Liver (tissue), 9 donors: ENCODE measurements around the gene TOX2. TPM values are rescaled to one million over a fixed set of nuclear protein-coding genes. Genes with fewer than 3 reads are reported as not detected.

ENCODE experiments used
- DNase-seq: peaks from one replicate; pipeline ENCODE4 v3.0.0-alpha.2; 2017; ENCODE audit warnings: low spot score
- H3K27ac ChIP-seq, 2 donors: one replicate each; pipeline ENCODE4 v1.7.0; 2013; ENCODE audit warnings: inconsistent platforms in 2 of 2, low read length in 2 of 2, control low read depth in 1 of 2, low read depth in 1 of 2, mild to moderate bottlenecking in 1 of 2
- H3K27me3 ChIP-seq, 4 donors: one replicate each; pipeline versions ENCODE4 v1.6.1 to v1.7.0; 2013; ENCODE audit warnings: low read length in 3 of 4, inconsistent platforms in 1 of 4, mild to moderate bottlenecking in 1 of 4, moderate library complexity in 1 of 4; ENCODE audit not compliant: control insufficient read depth in 4 of 4, insufficient read depth in 4 of 4
- H3K36me3 ChIP-seq, 4 donors: one replicate each; pipeline versions ENCODE4 v1.6.1 to v1.7.0; 2013; ENCODE audit warnings: low read length in 3 of 4, mild to moderate bottlenecking in 3 of 4, low read depth in 1 of 4, moderate library complexity in 1 of 4; ENCODE audit not compliant: control insufficient read depth in 4 of 4, insufficient read depth in 3 of 4
- H3K4me1 ChIP-seq, 4 donors: one replicate each; pipeline versions ENCODE4 v1.6.1 to v1.7.0; 2013; ENCODE audit warnings: low read length in 3 of 4, mild to moderate bottlenecking in 3 of 4, moderate library complexity in 1 of 4; ENCODE audit not compliant: control insufficient read depth in 4 of 4, insufficient read depth in 4 of 4
- H3K4me3 ChIP-seq, 3 donors: one replicate each; pipeline versions ENCODE4 v1.6.1 to v1.7.0; 2013; ENCODE audit warnings: low read length in 3 of 3, control low read depth in 1 of 3, low read depth in 1 of 3, mild to moderate bottlenecking in 1 of 3
- H3K9ac ChIP-seq, 2 donors: one replicate each; pipeline ENCODE4 v1.7.0; 2013; ENCODE audit warnings: low read length in 2 of 2, mild to moderate bottlenecking in 2 of 2, moderate library complexity in 2 of 2, control low read depth in 1 of 2, low read depth in 1 of 2
- H3K9me3 ChIP-seq, 4 donors: one replicate each; pipeline versions ENCODE4 v1.6.1 to v1.7.0; 2013; ENCODE audit warnings: low read length in 3 of 4; ENCODE audit not compliant: control insufficient read depth in 4 of 4
- ATF3 ChIP-seq: IDR thresholded peaks from 2 replicates; pipeline ENCODE4 v1.6.1; 2016; ENCODE audit warnings: antibody characterized with exemption
- CTCF ChIP-seq: fragments of 150-350 bp; IDR thresholded peaks from 2 replicates; pipeline ENCODE4 v1.5.1; 2017; ENCODE audit warnings: improper control_type of control experiment, low read depth, low read length; ENCODE audit not compliant: missing input control
- EGR1 ChIP-seq, 2 donors: IDR thresholded peaks; 2 replicates each; pipeline ENCODE4 v1.6.1; 2016 to 2018; ENCODE audit warnings: antibody characterized with exemption in 2 of 2, low read depth in 2 of 2
- FOXA2 ChIP-seq: IDR thresholded peaks from 2 replicates; pipeline ENCODE4 v1.6.1; 2016; ENCODE audit warnings: antibody characterized with exemption
- GABPA ChIP-seq, 2 donors: IDR thresholded peaks in 1 of 2; conservative IDR thresholded peaks in 1 of 2; 2 replicates each; pipeline ENCODE4 v1.6.1; 2016; ENCODE audit warnings: antibody characterized with exemption in 2 of 2, mild to moderate bottlenecking in 1 of 2, moderate library complexity in 1 of 2
- HNF4A ChIP-seq, 2 donors: conservative IDR thresholded peaks; 2 replicates each; pipeline ENCODE4 v1.6.1; 2016; ENCODE audit warnings: antibody characterized with exemption in 2 of 2, mild to moderate bottlenecking in 2 of 2
- HNF4G ChIP-seq: IDR thresholded peaks from 2 replicates; pipeline ENCODE4 v1.6.1; 2016; ENCODE audit warnings: antibody characterized with exemption
- JUND ChIP-seq, 2 donors: IDR thresholded peaks; 2 replicates each; pipeline ENCODE4 v1.6.1; 2016; ENCODE audit warnings: antibody characterized with exemption in 2 of 2
- MAX ChIP-seq: IDR thresholded peaks from 2 replicates; pipeline ENCODE4 v1.6.1; 2016; ENCODE audit warnings: antibody characterized with exemption
- NR2F2 ChIP-seq: IDR thresholded peaks from 2 replicates; pipeline ENCODE4 v1.6.1; 2016; ENCODE audit warnings: antibody characterized with exemption
- REST ChIP-seq: IDR thresholded peaks from 2 replicates; pipeline ENCODE4 v1.6.1; 2016; ENCODE audit warnings: antibody characterized with exemption, mild to moderate bottlenecking
- RXRA ChIP-seq, 2 donors: IDR thresholded peaks; 2 replicates each; pipeline ENCODE4 v1.6.1; 2017 to 2018; ENCODE audit warnings: antibody characterized with exemption in 2 of 2, mild to moderate bottlenecking in 1 of 2
- SP1 ChIP-seq: IDR thresholded peaks from 2 replicates; pipeline ENCODE4 v1.6.1; 2018; ENCODE audit warnings: antibody characterized with exemption, mild to moderate bottlenecking
- YY1 ChIP-seq: IDR thresholded peaks from 2 replicates; pipeline ENCODE4 v1.6.1; 2016; ENCODE audit warnings: antibody characterized with exemption, mild to moderate bottlenecking
- ZBTB33 ChIP-seq: IDR thresholded peaks from 2 replicates; pipeline ENCODE4 v1.6.1; 2016; ENCODE audit warnings: antibody characterized with exemption
- WGBS: extraction: QIAGEN DNeasy Blood & Tissue Kit; methylation state at CpG from one replicate; pipeline ENCODE4 v1.1.7; 2013; 5-methylcytosine and 5-hydroxymethylcytosine counted together
- polyA plus RNA-seq, 2 donors: library from polyadenylated mRNA; stranded (reverse) in 1 of 2; unstranded in 1 of 2; fragments of 200-250 nt in 1 of 2; fragments of >200 nt in 1 of 2; fragmentation: Nextera tagmentation in 1 of 2; extraction: Ambion mirVana in 1 of 2; gene quantifications; one replicate each; pipeline versions ENCODE4 v1.2.1 to v1.2.3, GENCODE V29; 2013 to 2015
- total RNA-seq, 2 donors: library from RNA; depleted of rRNA; stranded (reverse); fragments of >200 nt; gene quantifications; one replicate each; pipeline ENCODE4 v1.2.3, GENCODE V29; 2014
- donor health status: healthy.
- donor health status: healthy.
- donor health status: healthy.
- donor health status: healthy.
- donor health status: healthy.

TOX2 gene
- total and polyA plus RNA-seq, 4 donors = 0.33 to 2.7 (median 1.4) TPM

GRCh38 chr20:43988867-43989266, 74.2 kb downstream of the TOX2 start (continued):
- TF ChIP-seq ZBTB33 (no peak), ATF3 (no peak), NR2F2 (no peak), JUND (IDR thresholded peaks at IDR 0.05) (no peak), EGR1 (IDR thresholded peaks at IDR 0.05; ENCODE audit: low read depth in 2 of 2) (no peak), GABPA (IDR thresholded peaks at IDR 0.05 in 1 of 2, conservative IDR thresholded peaks at IDR 0.05 in 1 of 2) (no peak)

GRCh38 chr20:43991261-43991660, 76.6 kb downstream of the TOX2 start:
- Histone ChIP-seq H3K4me3 (no peak overlapping the region), H3K36me3 (no peaks in the 10 kb centered on the region), H3K27ac (no peak overlapping the region), H3K4me1 (no peaks in the 10 kb centered on the region), H3K9ac (no peak overlapping the region), H3K9me3 (peaks cover 0 to 3% (median 0%) of the 10 kb centered on the region in 4 donors), H3K27me3 (peaks cover 0 to under 1% (median 0%) of the 10 kb centered on the region in 4 donors)
- no peak for TF ChIP-seq CTCF
- no peak for TF ChIP-seq RXRA (IDR thresholded peaks at IDR 0.05)
- TF ChIP-seq HNF4G = no peak
- no peak for TF ChIP-seq HNF4A (conservative IDR thresholded peaks at IDR 0.05)
- TF ChIP-seq REST = no peak
- no peak for TF ChIP-seq EGR1 (IDR thresholded peaks at IDR 0.05; ENCODE audit: low read depth in 2 of 2)
- no peak for TF ChIP-seq SP1
- no peak for TF ChIP-seq FOXA2
- TF ChIP-seq JUND (IDR thresholded peaks at IDR 0.05) = no peak
- TF ChIP-seq ATF3 = no peak
- TF ChIP-seq ZBTB33 = no peak
- no peak for TF ChIP-seq MAX
- no peak for TF ChIP-seq YY1
- no peak for TF ChIP-seq GABPA (IDR thresholded peaks at IDR 0.05 in 1 of 2, conservative IDR thresholded peaks at IDR 0.05 in 1 of 2)
- 97% methylated on average over 5 of the region's 5 CpGs for WGBS
- no peak for DNase-seq
